ENCODE results near the gene MEI4.

DNA sequence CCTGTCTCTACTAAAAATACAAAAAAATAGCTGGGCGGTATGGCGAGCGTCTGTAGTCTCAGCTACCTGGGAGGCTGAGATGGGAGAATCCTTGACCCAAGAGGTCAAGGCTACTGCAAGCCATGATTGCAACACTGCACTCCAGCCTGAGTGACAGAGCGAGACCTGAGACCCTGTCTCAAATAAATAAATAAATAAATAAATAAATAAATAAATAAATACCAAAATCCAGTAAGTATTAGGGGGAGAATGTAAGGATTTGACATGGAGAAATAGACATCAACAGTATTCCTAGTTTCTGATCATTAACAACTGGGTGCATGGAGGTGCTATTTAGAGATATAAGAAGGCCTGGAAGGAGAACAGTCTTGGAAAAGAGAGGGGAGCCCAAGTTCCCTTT is 125.7 kb downstream of the MEI4 start:
- TF ChIP-seq, protein P1, sequence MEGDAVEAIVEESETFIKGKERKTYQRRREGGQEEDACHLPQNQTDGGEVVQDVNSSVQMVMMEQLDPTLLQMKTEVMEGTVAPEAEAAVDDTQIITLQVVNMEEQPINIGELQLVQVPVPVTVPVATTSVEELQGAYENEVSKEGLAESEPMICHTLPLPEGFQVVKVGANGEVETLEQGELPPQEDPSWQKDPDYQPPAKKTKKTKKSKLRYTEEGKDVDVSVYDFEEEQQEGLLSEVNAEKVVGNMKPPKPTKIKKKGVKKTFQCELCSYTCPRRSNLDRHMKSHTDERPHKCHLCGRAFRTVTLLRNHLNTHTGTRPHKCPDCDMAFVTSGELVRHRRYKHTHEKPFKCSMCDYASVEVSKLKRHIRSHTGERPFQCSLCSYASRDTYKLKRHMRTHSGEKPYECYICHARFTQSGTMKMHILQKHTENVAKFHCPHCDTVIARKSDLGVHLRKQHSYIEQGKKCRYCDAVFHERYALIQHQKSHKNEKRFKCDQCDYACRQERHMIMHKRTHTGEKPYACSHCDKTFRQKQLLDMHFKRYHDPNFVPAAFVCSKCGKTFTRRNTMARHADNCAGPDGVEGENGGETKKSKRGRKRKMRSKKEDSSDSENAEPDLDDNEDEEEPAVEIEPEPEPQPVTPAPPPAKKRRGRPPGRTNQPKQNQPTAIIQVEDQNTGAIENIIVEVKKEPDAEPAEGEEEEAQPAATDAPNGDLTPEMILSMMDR (IDR thresholded peaks at IDR 0.05; ENCODE audit: low read length), result no peak
- no peak for TF ChIP-seq EZH2phosphoT487 (IDR thresholded peaks at IDR 0.05; ENCODE audit: low read length)
